Fibroblast of skin of left quadriceps (primary cell): ENCODE results near the gene UBE2U.
A peak's percentile ranks its signal among the peaks of the same experiment; 100 is the strongest.
"Not testable (repeated sequence)": the region's sequence is repeated elsewhere in the genome, so short reads cannot be mapped to it uniquely, and the experiment has no call there.

Source experiments
- DNase-seq, 2 experiments: peaks; one replicate each; pipeline ENCODE4 v3.0.0-alpha.2; 2013; ENCODE audit warnings: low read depth in 2 of 2

Gene UBE2U

DNA sequence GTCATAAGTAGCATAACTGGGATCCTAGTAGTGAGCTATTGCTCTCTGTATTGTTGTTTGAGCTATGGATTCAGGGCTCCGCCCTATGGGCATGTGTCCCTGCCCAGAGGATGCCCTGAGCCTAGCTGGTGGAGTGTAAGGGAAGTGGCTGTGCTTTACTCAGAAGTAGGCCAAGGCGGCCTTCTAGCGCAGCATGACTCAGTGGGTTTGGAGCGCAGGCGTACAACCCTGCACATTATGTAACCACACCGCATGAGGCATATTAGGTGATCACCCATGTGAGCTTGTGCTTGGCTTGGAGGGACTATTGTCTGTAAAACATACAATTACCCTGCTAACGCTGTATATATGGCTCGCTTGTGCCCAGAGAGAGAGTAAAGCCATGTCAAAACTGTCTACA is 11.1 kb upstream of the UBE2U start:
- no peak for DNase-seq

DNA sequence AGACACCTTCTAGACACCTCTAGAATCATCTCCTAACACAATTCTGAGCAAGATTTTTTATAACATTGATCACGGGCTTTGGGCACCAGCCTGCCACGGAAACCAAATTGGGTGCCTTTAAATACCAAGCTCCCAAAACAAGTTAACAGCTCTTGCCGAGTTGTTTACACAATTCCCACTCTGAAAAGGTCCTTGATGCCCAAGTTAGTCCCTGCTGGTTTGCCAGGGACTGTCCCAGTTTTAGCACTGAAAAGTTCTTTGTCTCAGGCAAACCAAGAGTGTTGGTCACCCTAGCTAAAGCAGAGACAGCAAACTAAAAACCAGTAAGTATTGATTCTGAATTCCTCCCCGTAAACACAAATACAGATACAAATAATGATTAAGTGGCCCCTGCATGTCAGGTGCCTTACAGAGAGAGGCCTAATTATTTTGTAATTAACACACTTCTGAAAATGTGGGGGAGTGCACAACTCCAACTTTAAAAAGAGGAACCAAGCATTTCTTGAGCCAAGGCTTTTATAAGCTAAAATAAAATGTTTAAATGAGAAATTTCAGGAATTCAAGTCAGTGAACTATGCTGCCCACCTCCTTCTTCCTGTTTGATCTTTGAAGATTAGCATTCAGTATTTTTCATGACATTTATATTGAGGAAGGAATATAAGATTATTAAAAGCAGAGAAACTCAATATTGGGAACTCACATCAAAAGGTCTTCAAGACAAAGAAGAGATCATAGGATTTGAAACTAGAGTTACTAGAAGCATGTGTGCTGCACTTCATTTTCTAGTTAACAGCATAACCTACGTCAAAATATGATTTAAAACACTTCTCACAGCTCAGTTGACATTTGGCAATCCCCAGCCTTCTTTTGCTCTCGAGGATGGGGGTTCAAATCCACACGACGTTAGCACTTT is 9.0 kb upstream of the UBE2U start:
- no peak for DNase-seq

- peak; percentile 39 to 46 for DNase-seq
Observed at GRCh38 chr1:64195081-64195395, 8.4 kb upstream of the UBE2U start.

DNA sequence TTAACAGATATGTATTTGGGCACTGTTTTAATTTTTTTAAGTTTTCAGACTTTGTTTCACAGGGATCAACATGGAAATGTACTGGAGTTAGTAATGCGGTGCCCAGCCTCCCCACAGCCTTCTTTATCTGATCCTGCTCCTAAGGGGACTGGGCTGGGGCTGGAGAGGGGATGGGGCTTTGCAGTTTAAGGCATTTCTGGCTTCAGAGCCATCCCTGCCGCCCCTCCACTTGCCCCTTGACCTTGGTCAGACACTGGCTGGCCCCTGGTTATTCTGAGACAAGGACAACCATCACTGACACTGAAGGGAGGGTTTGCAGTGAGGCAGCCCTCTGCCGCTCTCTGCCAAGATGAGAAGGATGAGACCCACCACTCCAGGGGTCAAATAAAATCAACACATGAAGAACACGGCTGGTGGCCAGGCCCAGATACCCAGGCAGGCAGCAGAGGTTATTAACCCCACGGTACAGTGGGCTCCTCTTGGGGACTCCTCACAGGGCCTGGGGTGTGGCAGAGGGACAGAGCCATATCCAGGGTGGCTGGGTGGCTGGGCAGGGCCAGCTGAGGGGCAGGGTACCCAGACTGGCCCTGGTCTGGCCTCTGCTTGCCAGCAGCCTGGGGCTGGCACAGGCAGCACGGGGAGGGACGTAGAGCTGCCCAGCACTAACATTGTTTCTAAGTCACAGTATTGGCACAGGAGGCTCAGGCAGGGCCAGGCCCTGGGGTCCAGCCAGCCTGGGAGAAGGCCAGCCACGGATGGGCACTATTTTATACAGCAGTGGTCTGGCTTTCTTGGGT is 7.2 kb upstream of the UBE2U start:
- no peak for DNase-seq

DNA sequence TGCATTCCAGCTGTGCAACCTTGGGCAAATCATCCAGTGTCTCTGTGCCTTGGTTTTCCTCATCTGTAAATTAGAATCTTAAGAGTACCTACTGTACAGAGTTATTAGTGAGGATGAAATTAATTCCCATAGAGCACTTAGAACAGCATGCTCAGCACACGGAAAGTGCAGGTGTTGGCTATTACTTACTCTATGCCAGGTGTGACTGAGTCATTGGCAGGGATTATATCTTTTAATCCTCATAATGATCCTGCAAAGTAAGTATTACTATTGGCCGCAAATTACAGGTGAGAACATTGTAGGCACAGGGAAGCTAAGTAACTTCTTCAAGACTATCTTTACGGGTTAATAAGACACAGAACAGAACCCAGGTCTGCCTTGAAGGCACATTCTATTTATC is 6.3 kb upstream of the UBE2U start:
- no peak for DNase-seq

DNA sequence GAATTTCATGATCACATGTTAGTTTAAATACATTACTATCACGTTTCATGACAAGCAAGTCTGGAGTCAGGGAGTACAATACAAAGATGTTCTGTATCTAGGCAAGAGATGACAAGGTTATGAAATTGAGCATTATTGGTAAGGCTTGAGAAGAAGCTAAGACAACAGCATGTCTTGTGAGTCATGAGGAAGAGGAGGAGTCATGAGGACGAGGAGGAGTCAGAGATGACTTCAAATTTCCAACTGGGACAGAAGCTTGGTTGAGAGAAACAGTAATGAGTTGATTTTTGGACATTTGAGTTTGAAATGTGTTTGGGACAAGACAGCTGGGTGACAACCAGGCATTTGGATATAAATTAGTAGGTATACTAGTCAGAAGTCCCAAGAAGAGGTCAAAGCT is 4.3 kb upstream of the UBE2U start:
- no peak for DNase-seq

DNA sequence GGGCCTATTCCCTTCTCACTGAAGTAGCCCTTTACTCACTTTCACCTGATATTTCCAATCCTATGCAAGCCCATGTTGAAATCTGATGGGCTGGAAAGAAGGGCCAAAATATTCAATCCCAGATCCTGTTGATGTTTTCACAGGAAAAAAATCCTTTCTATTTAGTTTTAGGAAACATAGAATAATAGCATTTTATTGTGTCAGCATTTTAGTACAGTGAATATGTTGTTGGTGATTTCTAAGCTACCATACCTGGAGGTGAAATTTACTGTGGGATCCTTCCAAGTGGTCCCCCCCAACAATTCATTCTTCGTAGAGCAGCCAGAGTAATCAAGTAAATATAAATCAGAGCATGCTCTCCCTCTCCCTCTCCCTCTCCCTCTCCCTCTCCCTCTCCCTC is 3.4 kb upstream of the UBE2U start:
- no peak for DNase-seq

GRCh38 chr1:64209221-64209620 is 5.8 kb downstream of the UBE2U start:
- DNase-seq = no peak

- peak; percentile 56 to 63 for DNase-seq
Observed at GRCh38 chr1:64212031-64212430, 8.6 kb downstream of the UBE2U start.

- no peak for DNase-seq
Observed at GRCh38 chr1:64215576-64215975, 12.2 kb downstream of the UBE2U start.

DNA sequence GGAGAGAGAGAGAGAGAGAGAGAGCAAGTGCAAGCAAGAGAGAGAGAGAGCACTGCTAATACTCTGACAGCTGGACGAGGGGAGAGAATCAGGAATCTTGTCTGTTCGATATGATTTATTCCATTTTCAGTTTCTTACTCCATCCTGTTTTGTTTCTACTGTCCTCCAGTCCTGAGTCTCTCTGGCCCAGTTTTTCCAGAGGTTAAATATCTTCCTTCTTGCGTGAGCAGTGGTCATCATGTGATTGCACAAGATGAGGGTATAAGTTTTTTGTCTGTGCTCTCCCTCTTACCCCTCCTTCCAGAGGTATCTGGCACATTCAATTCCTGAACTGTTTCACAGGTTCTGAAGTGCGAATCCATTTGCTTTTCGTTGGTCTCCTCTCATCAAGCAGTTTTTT is 16.8 kb downstream of the UBE2U start:
- DNase-seq = no peak

GRCh38 chr1:64223329-64224151 is 20.1 kb downstream of the UBE2U start:
- DNase-seq = peak; percentile 89 to 90

DNA sequence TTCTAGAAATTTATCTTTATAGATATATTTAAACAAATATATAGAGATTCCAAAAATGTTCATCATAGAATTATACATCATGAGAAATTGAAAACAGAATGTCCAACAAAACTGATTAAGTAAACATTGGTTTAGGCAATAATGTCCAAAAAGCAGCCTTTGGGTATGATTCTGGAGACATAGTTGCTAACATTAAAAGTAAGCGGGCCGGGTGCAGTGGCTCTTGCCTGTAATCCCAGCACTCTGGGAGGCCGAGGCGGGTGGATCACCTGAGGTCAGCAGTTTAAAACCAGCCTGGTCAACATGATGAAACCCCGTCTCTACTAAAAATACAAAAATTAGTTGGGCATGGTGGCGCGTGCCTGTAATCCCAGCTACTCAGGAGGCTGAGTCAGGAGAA is 20.8 kb downstream of the UBE2U start:
- DNase-seq = not testable (repeated sequence)

GRCh38 chr1:64228167-64228957 is 24.9 kb downstream of the UBE2U start:
- DNase-seq = no peak

DNA sequence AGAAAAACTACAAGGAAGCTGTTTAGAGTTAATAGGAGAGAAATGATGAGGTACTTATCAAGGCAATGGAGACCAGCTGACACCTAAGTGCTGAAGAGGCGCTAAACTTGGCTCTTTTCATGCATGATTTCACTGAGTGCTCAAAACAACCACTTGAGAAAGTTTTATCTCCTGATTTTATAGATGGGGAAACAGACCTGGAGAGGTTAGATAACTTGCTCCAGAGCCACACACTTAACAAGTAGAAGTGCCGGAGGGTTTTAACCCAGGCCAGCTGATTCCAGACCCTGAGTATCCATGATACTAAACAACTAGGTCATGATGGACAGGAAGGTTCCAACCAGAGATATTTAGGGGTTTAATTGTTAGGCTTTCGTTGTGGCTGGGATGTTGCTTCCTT is 25.9 kb downstream of the UBE2U start:
- no peak for DNase-seq

GRCh38 chr1:64231153-64231552 is 27.7 kb downstream of the UBE2U start:
- DNase-seq = no peak

DNA sequence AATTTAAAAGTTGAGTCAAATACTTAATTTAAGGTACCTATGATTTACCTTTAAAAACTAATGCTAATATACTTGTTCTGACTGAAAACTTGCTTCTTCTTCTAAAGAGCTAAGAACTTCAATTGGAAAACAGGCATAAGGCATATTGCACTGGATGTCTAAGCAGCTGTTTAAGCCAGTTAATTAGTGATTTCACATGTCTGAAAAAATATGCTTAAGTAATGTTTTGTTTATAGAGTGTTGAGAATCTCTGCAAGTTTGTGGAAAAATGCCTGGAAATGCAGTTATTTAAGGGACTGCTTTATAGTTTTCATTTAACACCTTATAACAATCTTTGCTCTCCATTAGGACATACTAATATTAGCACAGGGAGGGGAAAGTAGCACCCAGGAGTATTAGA is 28.2 kb downstream of the UBE2U start:
- no peak for DNase-seq

- no peak for DNase-seq
Observed at GRCh38 chr1:64234714-64235113, 31.3 kb downstream of the UBE2U start.

GRCh38 chr1:64235181-64235580 is 31.8 kb downstream of the UBE2U start:
- no peak for DNase-seq

DNA sequence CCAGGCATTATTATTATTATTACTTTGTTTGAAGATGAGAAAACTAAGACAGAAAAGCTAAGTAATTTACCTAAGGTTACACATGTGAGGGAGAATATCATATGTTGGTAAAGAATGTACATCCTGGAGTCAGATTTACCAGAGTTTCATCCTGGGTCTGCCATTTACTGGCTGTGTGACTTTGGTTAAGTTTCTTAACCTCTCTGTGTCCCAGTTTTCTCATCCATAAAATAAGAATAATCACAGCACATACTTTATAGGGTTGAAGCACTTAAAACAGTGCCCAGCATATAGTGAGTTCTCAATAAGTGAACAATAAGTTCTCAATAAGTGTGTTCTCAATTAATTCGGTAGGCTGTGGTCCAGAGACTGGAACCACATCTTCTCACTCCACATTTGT is 32.5 kb downstream of the UBE2U start:
- DNase-seq = no peak

GRCh38 chr1:64236541-64236954 is 33.1 kb downstream of the UBE2U start:
- DNase-seq = no peak
